T-cell (primary cell): Measurements from ENCODE around the gene AIFM1. TPM values are rescaled to one million over a fixed set of nuclear protein-coding genes. Genes with fewer than 3 reads are reported as not detected.
A peak's percentile ranks its signal among the peaks of the same experiment; 100 is the strongest.

Experiments used
- ATAC-seq, 4 experiments: fragments of 200-7000 bp in 3 of 4; fragments of 150-1000 bp in 1 of 4; cut with Tn5 transposase; replicated peaks in 1 of 4; 1 replicate in 3 of 4; 2 replicates in 1 of 4; pipeline ENCODE4 v1.10.0; 2021; ENCODE audit warnings: moderate library complexity in 3 of 4, mild to moderate bottlenecking in 2 of 4, moderate number of reproducible peaks in 1 of 4
- CTCF ChIA-PET, 2 donors: fragments of 300-600 bp; sonication (Branson Sonifier 250); formaldehyde crosslinking; loops; one replicate each; lab custom pipeline; 2022; ENCODE audit warnings: antibody characterized with exemption in 2 of 2; lab: Charles Lee
- POLR2A ChIA-PET, 2 donors: fragments of 300-600 bp; sonication (Branson Sonifier 250); formaldehyde crosslinking; loops; one replicate each; lab custom pipeline; 2022; ENCODE audit warnings: antibody characterized with exemption in 2 of 2; lab: Charles Lee
- DNase-seq, 35 experiments: peaks; one replicate each; pipeline versions ENCODE4 v3.0.0 to v3.0.0-alpha.2; 2013 to 2023
- H3K27ac ChIP-seq: one replicate; pipeline ENCODE4 v1.5.1; 2013; ENCODE audit warnings: low read length
- H3K27me3 ChIP-seq, 2 experiments: replicated peaks in 1 of 2; 1 replicate in 1 of 2; 2 replicates in 1 of 2; pipeline versions ENCODE4 v1.6.1 to v1.7.0; 2013; ENCODE audit warnings: low read length in 1 of 2, mixed read lengths in 1 of 2; ENCODE audit not compliant: control insufficient read depth in 2 of 2, insufficient read depth in 2 of 2; ENCODE audit errors: extremely low read depth in 1 of 2
- H3K36me3 ChIP-seq, 2 donors: 1 replicate in 1 of 2; 2 replicates in 1 of 2; pipeline versions ENCODE4 v1.6.1 to v1.7.0; 2013; ENCODE audit warnings: low read length in 1 of 2; ENCODE audit not compliant: control insufficient read depth in 2 of 2, insufficient read depth in 1 of 2; ENCODE audit errors: extremely low read depth in 1 of 2
- H3K4me1 ChIP-seq, 2 experiments: 1 replicate in 1 of 2; 2 replicates in 1 of 2; pipeline versions ENCODE4 v1.6.1 to v1.7.0; 2013; ENCODE audit warnings: low read length in 2 of 2, mixed read lengths in 1 of 2; ENCODE audit not compliant: insufficient read depth in 2 of 2, control insufficient read depth in 1 of 2; ENCODE audit errors: extremely low read depth in 1 of 2
- H3K4me3 ChIP-seq, 2 donors: 1 replicate in 1 of 2; 2 replicates in 1 of 2; pipeline versions ENCODE4 v1.5.1 to v1.7.0; 2013; ENCODE audit warnings: mild to moderate bottlenecking in 2 of 2, low read length in 1 of 2, moderate library complexity in 1 of 2; ENCODE audit not compliant: control insufficient read depth in 1 of 2; ENCODE audit errors: extremely low read depth in 1 of 2
- H3K9me3 ChIP-seq: 2 replicates; pipeline ENCODE4 v1.7.0; 2013
- H3K27ac Mint-ChIP-seq, 2 donors: one replicate each; pipeline ENCODE4 v1.8.0; 2020 to 2021; ENCODE audit warnings: mild to moderate bottlenecking in 2 of 2, mixed read lengths in 2 of 2
- H3K27me3 Mint-ChIP-seq, 2 donors: one replicate each; pipeline ENCODE4 v1.8.0; 2021 to 2022; ENCODE audit warnings: mixed read lengths in 2 of 2
- H3K36me3 Mint-ChIP-seq: one replicate; pipeline ENCODE4 v1.8.0; 2021; ENCODE audit warnings: mixed read lengths
- H3K4me1 Mint-ChIP-seq, 3 donors: one replicate each; pipeline ENCODE4 v1.8.0; 2020 to 2022; ENCODE audit warnings: mixed read lengths in 3 of 3, mild to moderate bottlenecking in 1 of 3
- H3K4me3 Mint-ChIP-seq, 3 donors: one replicate each; pipeline ENCODE4 v1.8.0; 2020 to 2022; ENCODE audit warnings: mild to moderate bottlenecking in 3 of 3, mixed read lengths in 3 of 3, moderate library complexity in 3 of 3
- H3K9me3 Mint-ChIP-seq, 3 donors: one replicate each; pipeline ENCODE4 v1.8.0; 2020 to 2022; ENCODE audit warnings: mixed read lengths in 3 of 3
- WGBS: methylation state at CpG from one replicate; pipeline ENCODE4 v1.1.5; 2013; ENCODE audit warnings: missing lambda C conversion rate; ENCODE audit not compliant: insufficient coverage; 5-methylcytosine and 5-hydroxymethylcytosine counted together
- total RNA-seq, 35 experiments: library from RNA in 6 of 35; stranded (reverse) in 6 of 35; fragments of 120-200 nt in 1 of 35; gene quantifications; one replicate each; pipeline versions ENCODE4 v1.2.1 to v1.2.4 and lab custom pipeline; 2013 to 2026

Gene AIFM1
- total RNA-seq, 5 donors from 2014 or later (not counting 1 experiment from before 2014, with no cell fraction given): 11.2 to 25.0 (median 23.6) TPM

GRCh38 chrX:130086447-130087206 lies 79.0 kb downstream of the AIFM1 start:
- no peaks in the 10 kb centered on the region for H3K27me3 Mint-ChIP-seq
- Histone ChIP-seq H3K27ac (peak overlapping the region; percentile 68), H3K4me1 (peaks cover 10 to 96% of the 10 kb centered on the region in 2 experiments), H3K36me3 (no peaks in the 10 kb centered on the region), H3K9me3 (no peaks in the 10 kb centered on the region), H3K27me3 (no peaks in the 10 kb centered on the region), H3K4me3 (peak overlapping the region; percentile 53 to 58)
- 0% methylated on average over 8 of the region's 13 CpGs for WGBS
- CTCF ChIA-PET: interaction anchor here (0.6 to 1.8 kb wide), 5 partner anchors 11 to 119 kb away, joined by 3 to 10 read pairs (median 4); no protein-coding TSS in a partner anchor
- POLR2A ChIA-PET: interaction anchor here in 1 of 2 donors (0.6 kb wide), 1 partner anchor 23 kb away, joined by 3 read pairs; no protein-coding TSS in a partner anchor
- peak overlapping the region; percentile 94 to 98 for H3K27ac Mint-ChIP-seq
- H3K4me1 Mint-ChIP-seq: peaks cover 72 to 81% (median 81%) of the 10 kb centered on the region in 3 donors
- H3K36me3 Mint-ChIP-seq: no peaks in the 10 kb centered on the region
- no peaks in the 10 kb centered on the region for H3K9me3 Mint-ChIP-seq
- peak; percentile 36 to 79 (median 67) for DNase-seq
- H3K4me3 Mint-ChIP-seq: peak overlapping the region; percentile 74 to 90 (median 83)
- peak; percentile 73 to 77 (median 74) for ATAC-seq

- 25% methylated on average over 2 of the region's 11 CpGs for WGBS
- no peak for DNase-seq
Measured at GRCh38 chrX:130085551-130086446, 79.8 kb downstream of the AIFM1 start.

DNA sequence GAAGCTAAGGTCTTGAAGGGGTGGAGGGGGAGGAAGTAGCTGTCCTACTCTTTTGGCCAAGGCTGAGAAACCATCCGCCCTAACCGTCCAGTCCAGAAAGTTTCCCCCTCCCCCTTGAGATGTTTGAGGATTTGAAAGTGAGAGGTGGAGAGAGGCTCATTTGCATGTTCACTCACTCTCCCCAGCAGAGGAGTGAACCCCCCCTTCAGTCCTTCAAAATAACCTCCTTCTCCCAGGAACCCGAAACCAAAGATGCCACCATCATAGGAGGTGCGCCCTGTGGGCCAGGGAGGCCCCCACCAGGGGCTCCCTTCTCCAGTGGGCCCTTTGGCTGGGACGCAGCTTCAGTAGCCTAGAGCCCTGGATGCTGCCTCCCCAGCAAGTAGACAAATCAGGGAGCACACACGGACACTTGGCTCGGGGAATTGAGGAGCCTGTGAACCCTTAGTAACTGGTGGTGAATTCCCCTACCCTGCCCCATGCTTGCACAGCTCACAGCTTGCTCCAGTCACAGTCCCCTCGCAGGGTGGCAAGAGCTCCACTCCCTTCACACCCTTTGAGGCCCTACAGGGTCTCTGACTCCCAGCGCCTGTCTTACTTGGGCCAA lies 80.9 kb downstream of the AIFM1 start:
- no peaks in the 10 kb centered on the region for H3K9me3 ChIP-seq
- CTCF ChIA-PET: interaction anchor here (0.5 to 1.0 kb wide), 3 partner anchors 23 to 35 kb away, joined by 3 to 5 read pairs (median 3); no protein-coding TSS in a partner anchor
- peaks cover 9 to 98% of the 10 kb centered on the region in 2 experiments for H3K4me1 ChIP-seq
- ATAC-seq (no peak), DNase-seq (peak in 1 of 35 experiments; percentile 37)
- Mint-ChIP-seq H3K27me3 (peaks cover 0 to 2% of the 10 kb centered on the region in 2 donors), H3K27ac (peak overlapping the region; percentile 94 to 98), H3K36me3 (peaks cover 3% of the 10 kb centered on the region), H3K9me3 (no peaks in the 10 kb centered on the region), H3K4me3 (peak overlapping the region; percentile 74 to 90 (median 83)), H3K4me1 (peaks cover 69 to 85% (median 83%) of the 10 kb centered on the region in 3 donors)
- no peaks in the 10 kb centered on the region for H3K27me3 ChIP-seq
- POLR2A ChIA-PET: interaction anchor here in 1 of 2 donors (0.6 kb wide), 2 partner anchors 26 to 111 kb away, joined by 3 to 4 read pairs; partner anchors contain the start of gene ELF4
- peak overlapping the region; percentile 68 for H3K27ac ChIP-seq
- peaks cover 0 to 10% of the 10 kb centered on the region in 2 donors for H3K36me3 ChIP-seq
- H3K4me3 ChIP-seq: peak overlapping the region; percentile 53 to 58
- 0% methylated on average over 1 of the region's 9 CpGs for WGBS

More at GRCh38 chrX:130085551-130086446, 79.8 kb downstream of the AIFM1 start:
- ATAC-seq: no peak
- peaks cover 0 to 5% of the 10 kb centered on the region in 2 donors for H3K36me3 ChIP-seq
- H3K27ac ChIP-seq: peak overlapping the region; percentile 68
- ChIA-PET CTCF (interaction anchor here in 1 of 2 donors (0.6 kb wide), 1 partner anchor 106 kb away, joined by 5 read pairs; no protein-coding TSS in a partner anchor), POLR2A (no interaction called here)
- H3K27me3 ChIP-seq: no peaks in the 10 kb centered on the region
- H3K4me1 Mint-ChIP-seq: peaks cover 74 to 85% (median 84%) of the 10 kb centered on the region in 3 donors
- H3K4me3 ChIP-seq: peak overlapping the region; percentile 53 to 58
- no peaks in the 10 kb centered on the region for H3K36me3 Mint-ChIP-seq
- H3K4me3 Mint-ChIP-seq: peak overlapping the region; percentile 74 to 90 (median 83)
- H3K4me1 ChIP-seq: peaks cover 9 to 97% of the 10 kb centered on the region in 2 experiments
- no peaks in the 10 kb centered on the region for H3K27me3 Mint-ChIP-seq
- peak overlapping the region; percentile 94 to 98 for H3K27ac Mint-ChIP-seq
- H3K9me3 ChIP-seq: no peaks in the 10 kb centered on the region
- H3K9me3 Mint-ChIP-seq: no peaks in the 10 kb centered on the region

GRCh38 chrX:130083656-130084382 lies 81.8 kb downstream of the AIFM1 start:
- 4% methylated on average over 7 of the region's 15 CpGs for WGBS
- no peak for ATAC-seq

GRCh38 chrX:130083107-130083490 lies 82.5 kb downstream of the AIFM1 start:
- Histone ChIP-seq H3K9me3 (no peaks in the 10 kb centered on the region), H3K4me3 (peak overlapping the region in 1 of 2 donors; percentile 38), H3K36me3 (peaks cover 0 to 10% of the 10 kb centered on the region in 2 donors), H3K27ac (peak overlapping the region; percentile 86), H3K27me3 (no peaks in the 10 kb centered on the region), H3K4me1 (peaks cover 7 to 85% of the 10 kb centered on the region in 2 experiments)
- H3K4me1 Mint-ChIP-seq: peaks cover 59 to 79% (median 73%) of the 10 kb centered on the region in 3 donors
- ChIA-PET CTCF (interaction anchor here in 1 of 2 donors (2.5 kb wide), 1 partner anchor 39 kb away, joined by 22 read pairs; no protein-coding TSS in a partner anchor), POLR2A (no interaction called here)
- H3K27me3 Mint-ChIP-seq: peaks cover 0 to 6% of the 10 kb centered on the region in 2 donors
- ATAC-seq: no peak
- H3K27ac Mint-ChIP-seq: peak overlapping the region; percentile 94 to 98
- peaks cover 5% of the 10 kb centered on the region for H3K36me3 Mint-ChIP-seq
- DNase-seq: no peak
- no peaks in the 10 kb centered on the region for H3K9me3 Mint-ChIP-seq
- 90% methylated on average over 2 of the region's 7 CpGs for WGBS
- peak overlapping the region; percentile 82 to 90 (median 83) for H3K4me3 Mint-ChIP-seq

More at GRCh38 chrX:130083656-130084382, 81.8 kb downstream of the AIFM1 start:
- peak overlapping the region in 1 of 2 donors; percentile 58 for H3K4me3 ChIP-seq
- CTCF ChIA-PET: interaction anchor here (0.5 to 1.0 kb wide), 3 partner anchors 22 to 36 kb away, joined by 3 to 5 read pairs (median 3); no protein-coding TSS in a partner anchor
- H3K4me1 ChIP-seq: peaks cover 7 to 93% of the 10 kb centered on the region in 2 experiments
- Mint-ChIP-seq H3K4me1 (peaks cover 66 to 85% (median 80%) of the 10 kb centered on the region in 3 donors), H3K27ac (peak overlapping the region; percentile 94 to 98), H3K4me3 (peak overlapping the region; percentile 74 to 90 (median 83)), H3K9me3 (no peaks in the 10 kb centered on the region), H3K36me3 (peaks cover 5% of the 10 kb centered on the region), H3K27me3 (peaks cover 0 to 6% of the 10 kb centered on the region in 2 donors)
- H3K27ac ChIP-seq: peak overlapping the region; percentile 68
- no peaks in the 10 kb centered on the region for H3K9me3 ChIP-seq
- peaks cover 0 to 10% of the 10 kb centered on the region in 2 donors for H3K36me3 ChIP-seq
- peak in 1 of 35 experiments; percentile 24 for DNase-seq
- POLR2A ChIA-PET: interaction anchor here in 1 of 2 donors (0.6 kb wide), 1 partner anchor 112 kb away, joined by 3 read pairs; no protein-coding TSS in a partner anchor
- H3K27me3 ChIP-seq: no peaks in the 10 kb centered on the region
